Pancreas (tissue), 10 donors: ENCODE measurements around the gene VAMP2. TPM values are rescaled to one million over a fixed set of nuclear protein-coding genes. Genes with fewer than 3 reads are reported as not detected.
A peak's percentile ranks its signal among the peaks of the same experiment; 100 is the strongest.

ENCODE experiments used
- ATAC-seq, 4 donors: fragments of 200-7000 bp; cut with Tn5 transposase; one replicate each; pipeline versions ENCODE4 v1.8.0 to v1.9.1; 2020; ENCODE audit warnings: mild to moderate bottlenecking in 4 of 4, moderate library complexity in 4 of 4
- DNase-seq, 6 donors: peaks; one replicate each; pipeline ENCODE4 v3.0.0-alpha.2; 2020
- FAIRE-seq: peaks from 2 replicates; lab custom pipeline; 2012; peaks lifted over from hg19 to GRCh38; lab: Jason Lieb, UNC
- H3K27ac ChIP-seq, 4 donors: fragments of 200-600 bp; sonication (generic); 1 replicate in 3 of 4; 2 replicates in 1 of 4; pipeline versions ENCODE4 v1.5.0 to v1.8.0; 2020
- H3K27me3 ChIP-seq, 4 donors: fragments of 200-600 bp; one replicate each; pipeline ENCODE4 v1.8.0; 2021
- H3K36me3 ChIP-seq, 3 donors: fragments of 200-600 bp; sonication (generic) in 1 of 3; one replicate each; pipeline versions ENCODE4 v1.5.0 to v1.8.0; 2020 to 2021
- H3K4me1 ChIP-seq, 3 donors: fragments of 200-600 bp; one replicate each; pipeline ENCODE4 v1.8.0; 2021
- H3K4me3 ChIP-seq, 4 donors: fragments of 200-600 bp; sonication (generic) in 2 of 4; one replicate each; pipeline versions ENCODE4 v1.5.0 to v1.8.0; 2020 to 2021
- H3K9me3 ChIP-seq, 4 donors: fragments of 200-600 bp; one replicate each; pipeline ENCODE4 v1.8.0; 2021
- CTCF ChIP-seq, 4 donors: fragments of 200-600 bp; sonication (generic) in 3 of 4; IDR thresholded peaks; one replicate each; pipeline versions ENCODE4 v1.5.0 to v1.8.0; 2021; ENCODE audit warnings: antibody characterized with exemption in 4 of 4
- WGBS, 2 donors: extraction: QIAGEN DNeasy Blood & Tissue Kit; methylation state at CpG; one replicate each; pipeline ENCODE4 v1.1.7; 2013; 5-methylcytosine and 5-hydroxymethylcytosine counted together
- intact Hi-C, 3 donors: fragments of 100-400 bp; cut with DNase I; formaldehyde crosslinking; loops; one replicate each; pipeline versions ENCODE4 v1.11.1 to v1.14.2; 2022
- polyA plus RNA-seq, 2 donors: library from polyadenylated mRNA; stranded (reverse); fragments of 200-250 nt; gene quantifications; one replicate each; pipeline ENCODE4 v1.2.3, GENCODE V29; 2013
- total RNA-seq, 6 donors: library from RNA; stranded (reverse); fragmentation: NEBNext Ultra II Directional in 4 of 6; extraction: Animal tissue kit (Norgen Biotek cat#: 25700) in 4 of 6; gene quantifications; one replicate each; pipeline versions ENCODE4 v1.2.1 to v1.2.4, GENCODE V29; 2021 to 2023
- donor health status: healthy with polysubstance abuse.
- donor health status: DM: no; HTN: no; CAD: no; lungs with moderate emphysema.
- donor health status: DM: no; HTN: no; CAD: no.
- donor health status: control.
- donor health status: control.
- donor health status: Bipolar disorder and iron deficiency.
- donor health status: DM: yes; HTN: yes; CAD: no.
- donor health status: DM: no; HTN: no; CAD: no.
- donor health status: DM: no; HTN: no; CAD: no.
- donor health status: DM: yes; HTN: yes; CAD: no.

VAMP2 gene
- total and polyA plus RNA-seq, 8 donors: 19.5 to 82.0 (median 30.0) TPM

- no peak for FAIRE-seq
- no peaks in the 10 kb centered on the region for H3K27me3 ChIP-seq
- intact Hi-C loops: no loop called here
- WGBS, 2 donors: 34 to 46% methylated on average over 21 of the region's 21 CpGs
- peak overlapping the region in 1 of 4 donors; percentile 25 for H3K4me3 ChIP-seq
- TF ChIP-seq CTCF (IDR thresholded peaks at IDR 0.05): no peak
- ATAC-seq: no peak
- peaks cover 4 to 6% (median 5%) of the 10 kb centered on the region in 3 donors for H3K4me1 ChIP-seq
- no peaks in the 10 kb centered on the region for H3K9me3 ChIP-seq
- peaks cover 2 to 35% (median 32%) of the 10 kb centered on the region in 3 donors for H3K36me3 ChIP-seq
- peak in 2 of 6 donors; percentile 12 to 25 for DNase-seq
- H3K27ac ChIP-seq: peak overlapping the region in 3 of 4 donors; percentile 63 to 92 (median 87)
Observed at GRCh38 chr17:8137645-8138373, 24.9 kb downstream of the VAMP2 start.

DNA sequence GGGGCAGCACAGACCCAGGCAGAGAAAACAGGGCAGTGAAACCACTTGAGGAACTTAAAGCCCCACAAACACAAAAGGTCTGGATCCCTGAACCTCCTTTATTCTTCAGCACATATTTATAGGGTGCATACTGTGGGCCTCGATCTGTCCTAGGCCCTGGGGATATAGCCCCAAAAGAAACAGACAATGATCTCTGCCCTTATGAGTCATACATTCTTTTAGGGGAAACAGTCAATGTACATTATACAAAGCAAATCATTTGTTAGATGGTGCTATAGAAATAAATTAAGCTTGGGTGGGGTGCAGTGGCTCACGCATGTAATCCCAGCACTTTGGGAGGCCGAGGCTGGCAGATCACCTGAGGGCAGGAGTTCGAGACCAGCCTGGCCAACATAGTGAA is 28.8 kb downstream of the VAMP2 start:
- no peaks in the 10 kb centered on the region for H3K9me3 ChIP-seq
- H3K27me3 ChIP-seq: no peaks in the 10 kb centered on the region
- no peak for FAIRE-seq
- no peak for ATAC-seq
- no peak for TF ChIP-seq CTCF (IDR thresholded peaks at IDR 0.05)
- WGBS, 2 donors: 86 to 88% methylated on average over 4 of the region's 4 CpGs
- no peaks in the 10 kb centered on the region for H3K36me3 ChIP-seq
- intact Hi-C loops: no loop called here
- no peak overlapping the region for H3K27ac ChIP-seq
- H3K4me3 ChIP-seq: no peak overlapping the region
- peak in 1 of 6 donors; percentile 5 for DNase-seq
- peaks cover 4 to 6% (median 5%) of the 10 kb centered on the region in 3 donors for H3K4me1 ChIP-seq

DNA sequence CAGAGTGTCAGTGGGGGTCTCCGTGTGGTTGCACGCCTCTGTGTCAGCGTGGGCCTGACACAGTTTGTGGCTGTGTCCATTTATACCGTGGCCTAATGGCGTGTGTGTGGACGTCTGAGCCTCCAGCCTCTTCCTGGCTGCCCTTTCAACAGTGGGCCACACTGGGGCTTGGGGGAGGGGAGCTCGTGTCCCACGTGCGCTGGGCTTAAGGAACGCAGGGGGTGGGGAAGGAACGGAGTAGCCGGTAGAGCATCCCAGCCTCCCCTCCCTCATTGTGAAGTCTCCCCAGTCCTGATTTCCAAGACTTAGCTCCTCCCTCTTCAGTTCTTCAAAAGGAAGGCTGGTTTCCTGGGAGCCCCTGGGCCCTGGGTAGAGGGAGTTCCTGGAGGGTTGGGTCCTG is 29.3 kb downstream of the VAMP2 start:
- DNase-seq: peak in 2 of 6 donors; percentile 15 to 24
- no peaks in the 10 kb centered on the region for H3K9me3 ChIP-seq

GRCh38 chr17:8131844-8132441 is 30.8 kb downstream of the VAMP2 start:
- ATAC-seq (no peak), FAIRE-seq (no peak)
- TF ChIP-seq CTCF (IDR thresholded peaks at IDR 0.05): no peak

More for the DNA sequence above, 29.3 kb downstream of the VAMP2 start:
- no peak overlapping the region for H3K4me3 ChIP-seq
- ATAC-seq: no peak
- no peaks in the 10 kb centered on the region for H3K27me3 ChIP-seq
- TF ChIP-seq CTCF (IDR thresholded peaks at IDR 0.05): no peak
- no peak for FAIRE-seq
- peaks cover 4 to 6% (median 4%) of the 10 kb centered on the region in 3 donors for H3K4me1 ChIP-seq
- H3K27ac ChIP-seq: no peak overlapping the region
- H3K36me3 ChIP-seq: no peaks in the 10 kb centered on the region
- intact Hi-C loops: no loop called here
- 69 to 74% methylated on average over 12 of the region's 12 CpGs for WGBS, 2 donors

More at GRCh38 chr17:8131844-8132441, 30.8 kb downstream of the VAMP2 start:
- no peaks in the 10 kb centered on the region for H3K27me3 ChIP-seq
- H3K9me3 ChIP-seq: no peaks in the 10 kb centered on the region
- intact Hi-C loops: no loop called here
- no peaks in the 10 kb centered on the region for H3K4me1 ChIP-seq
- 56 to 67% methylated on average over 3 of the region's 3 CpGs for WGBS, 2 donors
- no peak overlapping the region for H3K4me3 ChIP-seq
- DNase-seq: no peak
- no peaks in the 10 kb centered on the region for H3K36me3 ChIP-seq
- no peak overlapping the region for H3K27ac ChIP-seq
